ENCODE measurements around the gene PKNOX2. TPM values are rescaled to one million over a fixed set of nuclear protein-coding genes. Genes with fewer than 3 reads are reported as not detected.
A peak's percentile ranks its signal among the peaks of the same experiment; 100 is the strongest.

PKNOX2 gene
- total RNA-seq, 1 donor from 2014 or later: 12.1 TPM

- TF ChIP-seq, protein P1, sequence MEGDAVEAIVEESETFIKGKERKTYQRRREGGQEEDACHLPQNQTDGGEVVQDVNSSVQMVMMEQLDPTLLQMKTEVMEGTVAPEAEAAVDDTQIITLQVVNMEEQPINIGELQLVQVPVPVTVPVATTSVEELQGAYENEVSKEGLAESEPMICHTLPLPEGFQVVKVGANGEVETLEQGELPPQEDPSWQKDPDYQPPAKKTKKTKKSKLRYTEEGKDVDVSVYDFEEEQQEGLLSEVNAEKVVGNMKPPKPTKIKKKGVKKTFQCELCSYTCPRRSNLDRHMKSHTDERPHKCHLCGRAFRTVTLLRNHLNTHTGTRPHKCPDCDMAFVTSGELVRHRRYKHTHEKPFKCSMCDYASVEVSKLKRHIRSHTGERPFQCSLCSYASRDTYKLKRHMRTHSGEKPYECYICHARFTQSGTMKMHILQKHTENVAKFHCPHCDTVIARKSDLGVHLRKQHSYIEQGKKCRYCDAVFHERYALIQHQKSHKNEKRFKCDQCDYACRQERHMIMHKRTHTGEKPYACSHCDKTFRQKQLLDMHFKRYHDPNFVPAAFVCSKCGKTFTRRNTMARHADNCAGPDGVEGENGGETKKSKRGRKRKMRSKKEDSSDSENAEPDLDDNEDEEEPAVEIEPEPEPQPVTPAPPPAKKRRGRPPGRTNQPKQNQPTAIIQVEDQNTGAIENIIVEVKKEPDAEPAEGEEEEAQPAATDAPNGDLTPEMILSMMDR (IDR thresholded peaks at IDR 0.05): no peak
- no peak overlapping the region for H3K27ac ChIP-seq
- H3K27me3 ChIP-seq: no peaks in the 10 kb centered on the region
- H3K9me3 ChIP-seq: no peaks in the 10 kb centered on the region
- no peak overlapping the region for H3K4me3 ChIP-seq
- no peaks in the 10 kb centered on the region for H3K36me3 ChIP-seq
- no peak for DNase-seq (ENCODE audit: low spot score in 2 of 2)
- no peaks in the 10 kb centered on the region for H3K4me1 ChIP-seq
- intact Hi-C loops (cut with DNase I): no loop called here
Observed at GRCh38 chr11:125384825-125385224, 220.3 kb downstream of the PKNOX2 start.

GRCh38 chr11:125387901-125388300 is 223.3 kb downstream of the PKNOX2 start:
- DNase-seq (ENCODE audit: low spot score in 2 of 2): no peak
- Histone ChIP-seq H3K4me3 (no peak overlapping the region), H3K9me3 (no peaks in the 10 kb centered on the region), H3K4me1 (peaks cover 3 to 8% of the 10 kb centered on the region in 2 donors), H3K27me3 (no peaks in the 10 kb centered on the region), H3K27ac (no peak overlapping the region), H3K36me3 (no peaks in the 10 kb centered on the region)
- intact Hi-C loops (cut with DNase I): no loop called here
- TF ChIP-seq, protein P1 (IDR thresholded peaks at IDR 0.05): no peak

DNA sequence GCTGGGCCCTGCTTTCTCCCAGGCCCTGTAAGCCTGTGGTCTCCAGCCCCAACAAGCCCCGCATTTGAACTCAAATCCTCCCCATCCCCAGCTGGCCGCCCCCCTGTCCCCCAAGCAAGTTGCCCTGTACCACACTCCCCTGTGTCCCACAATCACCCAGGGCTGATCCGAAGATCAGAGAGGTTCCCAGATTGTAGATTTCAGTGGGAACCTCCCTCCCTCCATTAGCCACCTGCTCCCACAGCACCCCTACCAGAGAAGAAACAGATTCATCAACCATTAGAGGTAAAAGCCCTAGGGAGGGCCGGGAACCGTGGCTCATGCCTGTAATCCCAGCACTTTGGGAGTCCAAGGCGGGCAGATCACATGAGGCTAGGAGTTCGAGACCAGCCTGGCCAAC is 224.1 kb downstream of the PKNOX2 start:
- TF ChIP-seq, protein P1 (IDR thresholded peaks at IDR 0.05): no peak
- Histone ChIP-seq H3K4me3 (no peak overlapping the region), H3K9me3 (no peaks in the 10 kb centered on the region), H3K27ac (no peak overlapping the region), H3K4me1 (peaks cover 3 to 8% of the 10 kb centered on the region in 2 donors), H3K36me3 (no peaks in the 10 kb centered on the region), H3K27me3 (no peaks in the 10 kb centered on the region)
- intact Hi-C loops (cut with DNase I): no loop called here
- no peak for DNase-seq (ENCODE audit: low spot score in 2 of 2)

DNA sequence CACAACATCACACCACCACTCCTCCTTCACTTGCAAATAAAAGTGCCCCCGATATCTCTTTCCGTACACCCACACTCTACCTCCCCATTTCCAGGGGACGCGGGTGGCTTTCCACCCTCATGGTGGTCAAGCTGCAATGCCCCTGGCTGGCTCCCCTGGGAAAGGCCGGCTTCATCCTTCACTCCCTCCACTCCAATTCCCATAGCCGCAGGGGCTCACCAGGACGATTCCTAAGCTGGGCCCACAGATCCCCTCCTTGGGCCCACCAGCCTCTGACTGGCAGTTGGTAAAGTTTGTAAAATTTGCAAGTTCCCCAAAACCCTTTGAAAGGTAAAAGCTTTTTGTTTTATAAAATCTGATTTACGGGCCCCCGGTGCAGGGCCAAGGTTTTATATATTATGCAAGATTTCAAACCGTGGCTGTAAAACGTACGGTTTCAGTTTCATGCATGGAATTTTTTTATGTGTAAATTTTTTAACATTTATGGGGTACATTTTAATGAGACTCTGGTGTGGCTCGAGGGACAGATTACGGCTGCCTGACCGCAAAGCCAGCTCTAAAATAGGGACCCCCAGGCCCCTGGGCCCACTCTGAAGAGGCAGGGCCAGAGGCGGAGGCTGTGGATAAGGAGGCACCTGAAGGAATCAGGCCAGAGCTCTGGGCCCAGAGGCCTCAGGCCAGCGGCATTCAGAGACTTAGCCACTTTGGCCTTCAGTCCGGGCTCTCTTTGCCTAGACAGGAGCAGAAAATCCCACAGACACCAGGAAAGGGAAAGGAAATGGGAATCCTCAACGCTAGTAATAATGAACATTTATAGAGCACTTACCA is 225.0 kb downstream of the PKNOX2 start:
- no peak for DNase-seq (ENCODE audit: low spot score in 2 of 2)
- peak overlapping the region; percentile 59 to 67 for H3K27ac ChIP-seq
- H3K36me3 ChIP-seq: no peaks in the 10 kb centered on the region
- intact Hi-C loops (cut with DNase I): no loop called here
- H3K9me3 ChIP-seq: no peaks in the 10 kb centered on the region
- peaks cover 3 to 8% of the 10 kb centered on the region in 2 donors for H3K4me1 ChIP-seq
- H3K4me3 ChIP-seq: no peak overlapping the region
- TF ChIP-seq, protein P1 (IDR thresholded peaks at IDR 0.05): no peak
- H3K27me3 ChIP-seq: no peaks in the 10 kb centered on the region

DNA sequence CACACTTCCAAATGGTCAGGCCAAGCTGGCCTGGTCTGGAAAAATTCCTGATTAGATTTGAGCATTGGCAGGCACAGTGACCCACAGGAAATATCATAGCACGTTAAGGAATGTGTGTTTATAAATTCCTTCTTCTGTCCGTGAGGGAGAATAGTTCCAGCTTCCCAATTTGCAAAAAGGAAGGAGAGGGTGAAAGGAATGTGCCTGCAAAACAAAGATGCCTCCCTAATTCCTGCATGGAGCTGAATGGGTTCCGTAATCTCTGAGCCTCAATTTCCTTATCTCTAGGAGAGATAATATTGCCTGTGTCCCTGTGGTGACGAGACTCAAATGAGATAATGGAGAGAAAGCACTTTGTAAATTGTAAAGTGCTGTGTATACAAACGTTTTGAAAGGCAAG is 226.4 kb downstream of the PKNOX2 start:
- TF ChIP-seq, protein P1 (IDR thresholded peaks at IDR 0.05): no peak

More for the DNA sequence above, 226.4 kb downstream of the PKNOX2 start:
- H3K36me3 ChIP-seq: no peaks in the 10 kb centered on the region
- intact Hi-C loops (cut with DNase I): no loop called here
- H3K27me3 ChIP-seq: no peaks in the 10 kb centered on the region
- no peaks in the 10 kb centered on the region for H3K9me3 ChIP-seq
- peak overlapping the region; percentile 59 to 67 for H3K27ac ChIP-seq
- no peak overlapping the region for H3K4me3 ChIP-seq
- no peak for DNase-seq (ENCODE audit: low spot score in 2 of 2)
- peaks cover 3 to 8% of the 10 kb centered on the region in 2 donors for H3K4me1 ChIP-seq

All from ascending aorta (tissue), 2 donors.